ENCODE measurements around the gene FMNL2. TPM values are rescaled to one million over a fixed set of nuclear protein-coding genes. Genes with fewer than 3 reads are reported as not detected.

FMNL2 gene
- total RNA-seq, 1 donor from 2014 or later = 15.7 TPM

- no peak overlapping the region for H3K27ac ChIP-seq (ENCODE audit: low read depth, low read length)
Observed at GRCh38 chr2:152674334-152674733, 339.4 kb downstream of the FMNL2 start.

GRCh38 chr2:152676461-152676860, 341.5 kb downstream of the FMNL2 start:
- Histone ChIP-seq H3K27me3 (ENCODE audit: control insufficient read depth in 3 of 3, insufficient read depth in 3 of 3, low read length in 3 of 3) (no peaks in the 10 kb centered on the region), H3K9me3 (ENCODE audit: control insufficient read depth in 3 of 3, low read length in 3 of 3) (no peaks in the 10 kb centered on the region), H3K9ac (ENCODE audit: low read depth in 1 of 3, low read length in 3 of 3) (no peak overlapping the region), H3K36me3 (ENCODE audit: control insufficient read depth in 3 of 3, insufficient read depth in 3 of 3, low read length in 3 of 3) (peaks cover 8 to 41% (median 35%) of the 10 kb centered on the region in 3 donors), H3K27ac (ENCODE audit: low read depth, low read length) (no peak overlapping the region), H3K4me1 (ENCODE audit: control insufficient read depth in 3 of 3, insufficient read depth in 3 of 3, low read length in 3 of 3) (no peaks in the 10 kb centered on the region), H3K4me3 (ENCODE audit: low read length in 3 of 3) (no peak overlapping the region)

More at GRCh38 chr2:152674334-152674733, 339.4 kb downstream of the FMNL2 start:
- Histone ChIP-seq H3K27me3 (ENCODE audit: control insufficient read depth in 3 of 3, insufficient read depth in 3 of 3, low read length in 3 of 3) (no peaks in the 10 kb centered on the region), H3K9me3 (ENCODE audit: control insufficient read depth in 3 of 3, low read length in 3 of 3) (no peaks in the 10 kb centered on the region), H3K36me3 (ENCODE audit: control insufficient read depth in 3 of 3, insufficient read depth in 3 of 3, low read length in 3 of 3) (peaks cover 13 to 43% (median 40%) of the 10 kb centered on the region in 3 donors), H3K4me3 (ENCODE audit: low read length in 3 of 3) (no peak overlapping the region), H3K9ac (ENCODE audit: low read depth in 1 of 3, low read length in 3 of 3) (no peak overlapping the region), H3K4me1 (ENCODE audit: control insufficient read depth in 3 of 3, insufficient read depth in 3 of 3, low read length in 3 of 3) (no peaks in the 10 kb centered on the region)

DNA sequence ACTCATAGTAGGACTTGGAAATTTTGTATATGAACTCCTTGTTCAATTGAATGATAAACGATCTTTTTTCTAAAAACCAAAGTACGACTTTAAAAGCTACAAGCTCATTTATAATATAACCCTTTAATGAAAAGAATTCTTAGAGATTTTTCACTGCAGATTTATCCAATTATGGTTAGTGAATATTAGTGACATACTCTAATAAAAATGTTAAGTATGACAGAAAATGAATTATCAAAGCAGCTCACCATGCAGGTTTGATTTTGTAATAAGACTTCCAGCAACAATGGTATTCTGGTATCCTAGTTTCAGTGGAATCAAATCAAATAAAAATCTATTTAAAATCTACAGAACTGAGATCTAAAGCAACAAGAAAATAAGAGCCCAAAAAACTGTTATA, 343.8 kb downstream of the FMNL2 start:
- Histone ChIP-seq H3K27ac (ENCODE audit: low read depth, low read length) (no peak overlapping the region), H3K9ac (ENCODE audit: low read depth in 1 of 3, low read length in 3 of 3) (no peak overlapping the region), H3K9me3 (ENCODE audit: control insufficient read depth in 3 of 3, low read length in 3 of 3) (no peaks in the 10 kb centered on the region), H3K36me3 (ENCODE audit: control insufficient read depth in 3 of 3, insufficient read depth in 3 of 3, low read length in 3 of 3) (peaks cover 3 to 31% (median 25%) of the 10 kb centered on the region in 3 donors), H3K4me3 (ENCODE audit: low read length in 3 of 3) (no peak overlapping the region), H3K27me3 (ENCODE audit: control insufficient read depth in 3 of 3, insufficient read depth in 3 of 3, low read length in 3 of 3) (no peaks in the 10 kb centered on the region), H3K4me1 (ENCODE audit: control insufficient read depth in 3 of 3, insufficient read depth in 3 of 3, low read length in 3 of 3) (no peaks in the 10 kb centered on the region)

DNA sequence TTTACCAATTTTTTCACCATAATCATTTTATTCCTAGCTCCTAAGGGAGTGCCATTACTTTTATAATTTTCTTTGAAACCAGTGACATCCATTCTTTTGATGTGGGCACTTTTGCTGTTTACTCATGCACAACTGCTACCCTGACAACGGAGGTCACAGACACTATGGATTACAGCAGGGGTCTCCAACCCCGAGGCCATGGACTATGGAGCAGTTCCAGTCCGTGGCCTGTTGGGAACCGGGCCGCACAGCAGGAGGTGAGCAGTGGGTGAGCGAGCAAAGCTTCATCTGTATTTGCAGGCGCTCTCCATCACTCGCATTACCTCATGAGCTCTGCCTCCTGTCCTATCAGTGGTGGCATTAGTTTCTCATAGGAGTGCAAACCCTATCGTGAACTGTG, 347.7 kb downstream of the FMNL2 start:
- Histone ChIP-seq H3K9ac (ENCODE audit: low read depth in 1 of 3, low read length in 3 of 3) (no peak overlapping the region), H3K27ac (ENCODE audit: low read depth, low read length) (no peak overlapping the region), H3K27me3 (ENCODE audit: control insufficient read depth in 3 of 3, insufficient read depth in 3 of 3, low read length in 3 of 3) (no peaks in the 10 kb centered on the region), H3K4me3 (ENCODE audit: low read length in 3 of 3) (no peak overlapping the region), H3K4me1 (ENCODE audit: control insufficient read depth in 3 of 3, insufficient read depth in 3 of 3, low read length in 3 of 3) (no peaks in the 10 kb centered on the region), H3K9me3 (ENCODE audit: control insufficient read depth in 3 of 3, low read length in 3 of 3) (no peaks in the 10 kb centered on the region), H3K36me3 (ENCODE audit: control insufficient read depth in 3 of 3, insufficient read depth in 3 of 3, low read length in 3 of 3) (peaks cover 0 to 13% (median 12%) of the 10 kb centered on the region in 3 donors)

- Histone ChIP-seq H3K36me3 (ENCODE audit: control insufficient read depth in 3 of 3, insufficient read depth in 3 of 3, low read length in 3 of 3) (peaks cover 0 to 13% (median 12%) of the 10 kb centered on the region in 3 donors), H3K27me3 (ENCODE audit: control insufficient read depth in 3 of 3, insufficient read depth in 3 of 3, low read length in 3 of 3) (no peaks in the 10 kb centered on the region), H3K4me1 (ENCODE audit: control insufficient read depth in 3 of 3, insufficient read depth in 3 of 3, low read length in 3 of 3) (no peaks in the 10 kb centered on the region), H3K27ac (ENCODE audit: low read depth, low read length) (no peak overlapping the region), H3K9me3 (ENCODE audit: control insufficient read depth in 3 of 3, low read length in 3 of 3) (no peaks in the 10 kb centered on the region), H3K9ac (ENCODE audit: low read depth in 1 of 3, low read length in 3 of 3) (no peak overlapping the region), H3K4me3 (ENCODE audit: low read length in 3 of 3) (no peak overlapping the region)
Observed at GRCh38 chr2:152683400-152683799, 348.4 kb downstream of the FMNL2 start.

DNA sequence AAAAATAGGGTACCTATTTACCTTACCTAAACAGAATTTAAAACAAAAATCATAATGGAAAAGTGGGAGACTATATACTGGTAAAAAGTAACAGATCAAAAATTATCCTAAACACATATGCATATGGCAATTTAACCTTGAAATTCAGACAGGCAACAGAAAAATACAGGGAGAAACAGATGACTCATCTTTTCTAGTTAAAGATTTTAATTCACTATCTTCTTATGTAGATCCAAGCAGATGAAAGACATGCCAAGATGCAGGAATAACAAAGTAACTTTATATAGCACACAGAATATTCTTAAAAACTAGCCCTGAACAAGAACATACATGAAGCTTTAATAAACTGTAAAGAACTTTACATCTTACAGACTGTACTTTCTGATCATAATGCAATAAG, 351.3 kb downstream of the FMNL2 start:
- H3K9me3 ChIP-seq (ENCODE audit: control insufficient read depth in 3 of 3, low read length in 3 of 3) = no peaks in the 10 kb centered on the region
- H3K4me3 ChIP-seq (ENCODE audit: low read length in 3 of 3) = no peak overlapping the region
- no peak overlapping the region for H3K9ac ChIP-seq (ENCODE audit: low read depth in 1 of 3, low read length in 3 of 3)
- H3K4me1 ChIP-seq (ENCODE audit: control insufficient read depth in 3 of 3, insufficient read depth in 3 of 3, low read length in 3 of 3) = no peaks in the 10 kb centered on the region
- no peak overlapping the region for H3K27ac ChIP-seq (ENCODE audit: low read depth, low read length)
- no peaks in the 10 kb centered on the region for H3K36me3 ChIP-seq (ENCODE audit: control insufficient read depth in 3 of 3, insufficient read depth in 3 of 3, low read length in 3 of 3)
- no peaks in the 10 kb centered on the region for H3K27me3 ChIP-seq (ENCODE audit: control insufficient read depth in 3 of 3, insufficient read depth in 3 of 3, low read length in 3 of 3)

DNA sequence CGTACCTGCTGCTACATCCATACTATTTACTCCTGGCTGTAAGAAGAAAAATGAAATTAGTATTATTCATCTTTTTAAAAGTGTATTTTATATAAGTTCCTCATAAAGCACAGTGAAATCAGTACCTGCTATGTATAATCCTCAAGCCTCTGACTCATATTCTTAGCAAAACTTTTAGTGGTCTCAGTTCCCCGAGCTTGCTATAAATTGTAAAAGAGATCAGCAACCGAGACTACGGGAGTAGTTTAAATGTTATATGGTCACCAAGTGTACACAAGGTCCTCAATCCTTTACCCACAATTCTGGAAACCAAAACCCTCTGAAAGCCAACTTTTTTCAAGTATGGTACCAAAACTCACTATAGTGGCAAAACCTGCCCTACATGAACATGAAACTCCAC, 358.1 kb downstream of the FMNL2 start:
- no peaks in the 10 kb centered on the region for H3K27me3 ChIP-seq (ENCODE audit: control insufficient read depth in 3 of 3, insufficient read depth in 3 of 3, low read length in 3 of 3)
- H3K9ac ChIP-seq (ENCODE audit: low read depth in 1 of 3, low read length in 3 of 3) = no peak overlapping the region
- H3K36me3 ChIP-seq (ENCODE audit: control insufficient read depth in 3 of 3, insufficient read depth in 3 of 3, low read length in 3 of 3) = peaks cover 0 to 3% (median 0%) of the 10 kb centered on the region in 3 donors
- H3K9me3 ChIP-seq (ENCODE audit: control insufficient read depth in 3 of 3, low read length in 3 of 3) = no peaks in the 10 kb centered on the region
- H3K4me1 ChIP-seq (ENCODE audit: control insufficient read depth in 3 of 3, insufficient read depth in 3 of 3, low read length in 3 of 3) = no peaks in the 10 kb centered on the region
- no peak overlapping the region for H3K27ac ChIP-seq (ENCODE audit: low read depth, low read length)
- no peak overlapping the region for H3K4me3 ChIP-seq (ENCODE audit: low read length in 3 of 3)

DNA sequence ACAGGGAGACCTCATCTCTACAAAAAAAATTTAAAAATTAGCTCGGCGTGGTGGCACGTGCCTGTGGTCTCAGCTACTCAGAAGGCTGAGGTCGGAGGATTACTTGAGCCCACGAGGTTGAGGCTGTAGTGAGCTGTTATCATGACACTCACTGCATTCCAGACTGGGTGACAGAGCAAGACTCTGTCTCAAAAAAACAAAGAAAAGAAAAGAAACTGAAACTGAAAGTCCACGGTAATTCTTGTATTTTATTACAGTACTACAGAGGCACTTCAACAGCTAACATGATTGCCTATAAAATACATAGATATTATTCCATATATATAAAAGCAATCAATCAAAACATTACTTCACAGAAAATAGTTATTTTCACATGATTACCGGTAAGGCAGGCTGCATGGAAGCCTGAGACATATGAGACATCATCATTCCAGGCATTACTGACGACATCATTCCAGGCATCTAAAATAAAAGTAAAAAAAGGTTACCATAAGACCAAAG, 359.2 kb downstream of the FMNL2 start:
- H3K4me3 ChIP-seq (ENCODE audit: low read length in 3 of 3) = peak overlapping the region; percentile 1 to 45 (median 41)
- peak overlapping the region in 1 of 3 donors; percentile 40 for H3K9ac ChIP-seq (ENCODE audit: low read depth in 1 of 3, low read length in 3 of 3)
- peaks cover 0 to 3% (median 0%) of the 10 kb centered on the region in 3 donors for H3K36me3 ChIP-seq (ENCODE audit: control insufficient read depth in 3 of 3, insufficient read depth in 3 of 3, low read length in 3 of 3)
- H3K9me3 ChIP-seq (ENCODE audit: control insufficient read depth in 3 of 3, low read length in 3 of 3) = no peaks in the 10 kb centered on the region
- H3K27ac ChIP-seq (ENCODE audit: low read depth, low read length) = peak overlapping the region; percentile 32
- no peaks in the 10 kb centered on the region for H3K4me1 ChIP-seq (ENCODE audit: control insufficient read depth in 3 of 3, insufficient read depth in 3 of 3, low read length in 3 of 3)
- no peaks in the 10 kb centered on the region for H3K27me3 ChIP-seq (ENCODE audit: control insufficient read depth in 3 of 3, insufficient read depth in 3 of 3, low read length in 3 of 3)

GRCh38 chr2:152695763-152696162, 360.8 kb downstream of the FMNL2 start:
- Histone ChIP-seq H3K9ac (ENCODE audit: low read depth in 1 of 3, low read length in 3 of 3) (no peak overlapping the region), H3K27me3 (ENCODE audit: control insufficient read depth in 3 of 3, insufficient read depth in 3 of 3, low read length in 3 of 3) (no peaks in the 10 kb centered on the region), H3K36me3 (ENCODE audit: control insufficient read depth in 3 of 3, insufficient read depth in 3 of 3, low read length in 3 of 3) (peaks cover 0 to 3% (median 0%) of the 10 kb centered on the region in 3 donors), H3K4me1 (ENCODE audit: control insufficient read depth in 3 of 3, insufficient read depth in 3 of 3, low read length in 3 of 3) (no peaks in the 10 kb centered on the region), H3K27ac (ENCODE audit: low read depth, low read length) (no peak overlapping the region), H3K9me3 (ENCODE audit: control insufficient read depth in 3 of 3, low read length in 3 of 3) (no peaks in the 10 kb centered on the region), H3K4me3 (ENCODE audit: low read length in 3 of 3) (no peak overlapping the region)

DNA sequence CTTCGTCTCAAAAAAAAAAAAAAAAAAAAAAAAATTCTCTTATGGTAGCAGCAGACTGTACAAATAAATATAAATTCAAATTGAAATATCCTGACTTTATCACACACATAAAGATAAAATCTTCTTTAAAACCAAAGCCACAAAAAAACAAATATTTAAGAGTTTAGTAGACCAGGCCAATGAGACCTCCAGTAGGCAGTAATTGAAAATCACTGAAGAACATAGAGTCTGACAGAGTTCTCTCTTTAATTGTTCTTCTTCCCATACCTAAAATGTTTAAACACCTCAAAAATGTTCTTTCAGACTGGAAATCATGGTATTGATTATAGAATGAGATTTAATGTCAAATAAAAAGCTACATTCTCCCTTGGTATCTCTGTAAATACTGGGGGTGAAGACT, 361.5 kb downstream of the FMNL2 start:
- Histone ChIP-seq H3K9ac (ENCODE audit: low read depth in 1 of 3, low read length in 3 of 3) (no peak overlapping the region), H3K36me3 (ENCODE audit: control insufficient read depth in 3 of 3, insufficient read depth in 3 of 3, low read length in 3 of 3) (peaks cover 0 to 3% (median 0%) of the 10 kb centered on the region in 3 donors), H3K27ac (ENCODE audit: low read depth, low read length) (no peak overlapping the region), H3K27me3 (ENCODE audit: control insufficient read depth in 3 of 3, insufficient read depth in 3 of 3, low read length in 3 of 3) (no peaks in the 10 kb centered on the region), H3K4me1 (ENCODE audit: control insufficient read depth in 3 of 3, insufficient read depth in 3 of 3, low read length in 3 of 3) (no peaks in the 10 kb centered on the region), H3K9me3 (ENCODE audit: control insufficient read depth in 3 of 3, low read length in 3 of 3) (no peaks in the 10 kb centered on the region), H3K4me3 (ENCODE audit: low read length in 3 of 3) (no peak overlapping the region)

Measured in skeletal muscle tissue (tissue), 4 donors.